Ishikawa (cell line): ENCODE measurements around the gene CALHM2.

ENCODE experiments used
- CEBPB ChIP-seq: IDR thresholded peaks from 2 replicates; pipeline ENCODE4 v1.6.1; 2012
- CREB1 ChIP-seq: IDR thresholded peaks from 2 replicates; pipeline ENCODE4 v1.6.1; 2012; ENCODE audit warnings: low read depth
- EGR1 ChIP-seq: IDR thresholded peaks from 2 replicates; pipeline ENCODE4 v1.6.1; 2012
- FOXM1 ChIP-seq: IDR thresholded peaks from 2 replicates; pipeline ENCODE4 v1.6.1; 2012; ENCODE audit warnings: low read depth, borderline replicate concordance
- NFIC ChIP-seq: IDR thresholded peaks from 2 replicates; pipeline ENCODE4 v1.6.1; 2012
- RAD21 ChIP-seq: IDR thresholded peaks from 2 replicates; pipeline ENCODE4 v1.6.1; 2012; ENCODE audit warnings: low read depth
- REST ChIP-seq: IDR thresholded peaks from 2 replicates; pipeline ENCODE4 v1.6.1; 2012; ENCODE audit warnings: low read depth, mild to moderate bottlenecking
- TAF1 ChIP-seq: IDR thresholded peaks from 2 replicates; pipeline ENCODE4 v1.6.1; 2012; ENCODE audit warnings: low read depth, mild to moderate bottlenecking
- TCF12 ChIP-seq: IDR thresholded peaks from 2 replicates; pipeline ENCODE4 v1.6.1; 2012; ENCODE audit warnings: low read depth
- TEAD4 ChIP-seq: IDR thresholded peaks from 2 replicates; pipeline ENCODE4 v1.6.1; 2012
- YY1 ChIP-seq: IDR thresholded peaks from 2 replicates; pipeline ENCODE4 v1.6.1; 2012; ENCODE audit warnings: low read depth
- ZBTB7A ChIP-seq: IDR thresholded peaks from 2 replicates; pipeline ENCODE4 v1.6.1; 2012; ENCODE audit warnings: low read depth
- TF ChIP-seq, protein P1 (sequence below): IDR thresholded peaks from 2 replicates; pipeline ENCODE4 v1.6.1; 2012
- TF ChIP-seq, protein P2 (sequence below): IDR thresholded peaks from 2 replicates; pipeline ENCODE4 v1.6.1; 2012

Gene CALHM2

DNA sequence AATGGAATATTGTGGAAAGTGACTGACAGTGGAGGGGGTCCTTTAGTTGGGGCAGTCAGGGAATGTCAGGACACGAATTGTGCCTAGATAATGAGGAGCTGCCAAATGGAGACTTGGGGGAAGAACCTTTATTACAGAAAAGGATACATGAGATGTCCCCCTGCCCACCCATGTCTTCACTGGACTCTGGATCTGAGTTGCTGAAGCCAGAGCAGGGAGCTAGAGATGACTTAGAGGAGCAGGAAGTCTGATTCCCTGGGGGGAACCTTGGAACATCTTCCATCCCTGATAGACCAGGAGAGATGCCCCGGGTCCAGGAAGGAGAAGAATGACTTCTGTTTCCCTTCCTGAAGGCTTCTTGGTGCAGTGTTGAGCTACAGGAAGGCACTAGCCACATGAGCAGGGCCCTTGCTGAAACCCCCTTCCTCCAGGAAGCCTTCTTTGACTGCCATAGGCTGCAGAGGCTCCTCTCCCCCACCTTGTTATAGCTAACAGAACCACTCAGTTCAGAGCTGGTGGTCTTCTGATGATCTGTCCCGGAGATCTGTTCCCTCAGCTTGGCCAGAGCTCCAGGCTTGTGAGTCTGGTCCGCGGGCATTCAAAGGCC, 40.6 kb upstream of the CALHM2 start:
- TF ChIP-seq CEBPB (no peak), REST (no peak), YY1 (no peak), RAD21 (no peak), EGR1 (no peak), NFIC (no peak), CREB1 (no peak), TEAD4 (no peak)

- TF ChIP-seq ZBTB7A (no peak), EGR1 (0 out of 2 replicates have a peak, but pooled peaks have one; percentile 24), TEAD4 (peak; percentile 46; the same call in 1 of the 2 replicates)
- TF ChIP-seq, protein P1, sequence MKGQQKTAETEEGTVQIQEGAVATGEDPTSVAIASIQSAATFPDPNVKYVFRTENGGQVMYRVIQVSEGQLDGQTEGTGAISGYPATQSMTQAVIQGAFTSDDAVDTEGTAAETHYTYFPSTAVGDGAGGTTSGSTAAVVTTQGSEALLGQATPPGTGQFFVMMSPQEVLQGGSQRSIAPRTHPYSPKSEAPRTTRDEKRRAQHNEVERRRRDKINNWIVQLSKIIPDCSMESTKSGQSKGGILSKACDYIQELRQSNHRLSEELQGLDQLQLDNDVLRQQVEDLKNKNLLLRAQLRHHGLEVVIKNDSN: peak; percentile 63
These were observed 39.7 kb upstream of the CALHM2 start for GRCh38 chr10:103491729-103492364.

DNA sequence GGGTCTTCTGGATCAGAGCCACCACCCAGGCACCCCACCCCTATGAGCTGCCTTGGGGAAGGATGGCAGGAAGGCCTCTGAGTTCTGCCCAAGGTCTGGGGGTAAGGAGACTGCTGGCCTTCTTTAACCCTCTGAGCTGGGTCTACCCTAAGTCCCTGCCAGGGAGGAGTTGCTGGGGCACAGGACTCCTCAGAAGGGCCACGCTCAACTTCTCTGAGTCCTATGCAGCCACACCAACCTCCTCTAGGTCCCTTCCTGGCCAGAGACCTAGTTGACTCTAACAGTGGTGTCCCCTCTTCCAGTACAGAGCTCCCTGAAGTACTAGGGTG, 38.8 kb upstream of the CALHM2 start:
- no peak for TF ChIP-seq FOXM1
- no peak for TF ChIP-seq ZBTB7A
- no peak for TF ChIP-seq TEAD4
- no peak for TF ChIP-seq YY1

- no peak for TF ChIP-seq FOXM1
These were observed 35.2 kb upstream of the CALHM2 start for GRCh38 chr10:103487410-103487708.

DNA sequence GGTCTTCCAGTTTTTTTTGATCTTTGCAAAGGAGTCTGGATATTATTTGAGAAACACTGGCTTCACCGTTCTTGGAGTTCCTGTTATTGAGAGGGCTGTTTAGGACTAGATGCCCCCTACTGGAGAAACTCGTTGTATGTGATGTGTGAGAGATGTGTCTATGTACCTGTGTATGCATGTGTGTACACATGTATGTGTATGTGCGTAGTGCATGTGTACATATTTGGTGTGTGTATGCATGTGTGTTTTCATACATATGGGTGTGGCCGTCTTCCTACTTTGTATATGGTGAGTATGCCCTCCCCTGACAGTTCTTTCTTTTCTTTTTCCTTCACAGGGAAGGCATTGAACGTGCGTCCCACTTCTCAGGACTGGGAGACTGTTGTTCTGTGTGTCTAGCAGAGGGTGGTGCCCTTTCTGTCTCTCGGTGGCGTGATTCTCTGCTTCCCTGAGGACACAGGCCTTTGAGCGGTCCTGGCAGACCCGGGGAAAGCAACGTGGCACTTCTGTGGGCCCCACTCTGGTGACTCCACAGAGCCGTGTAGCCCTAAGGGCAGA, 29.9 kb upstream of the CALHM2 start:
- TF ChIP-seq FOXM1 (no peak), RAD21 (peak; percentile 58)

DNA sequence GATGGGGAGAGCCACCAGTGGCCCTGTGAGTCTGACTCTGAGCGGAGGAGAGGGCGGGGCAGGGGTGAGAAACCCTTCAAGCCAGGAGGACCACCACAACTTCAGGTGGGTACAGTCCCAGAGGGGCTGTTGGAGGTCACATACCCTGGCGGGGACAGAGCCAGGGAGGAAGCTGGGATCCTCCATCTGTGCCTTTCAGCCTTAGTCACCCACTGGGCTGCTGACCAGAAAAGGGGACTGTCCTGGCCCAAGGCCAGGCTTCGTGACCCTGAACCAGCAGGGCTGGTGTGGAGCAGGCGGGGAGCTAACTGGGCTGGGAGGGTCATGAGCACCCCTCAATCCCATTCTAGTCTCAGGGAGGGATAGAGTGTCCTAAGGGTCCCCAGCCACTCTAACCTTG, 28.4 kb upstream of the CALHM2 start:
- TF ChIP-seq, protein P2, sequence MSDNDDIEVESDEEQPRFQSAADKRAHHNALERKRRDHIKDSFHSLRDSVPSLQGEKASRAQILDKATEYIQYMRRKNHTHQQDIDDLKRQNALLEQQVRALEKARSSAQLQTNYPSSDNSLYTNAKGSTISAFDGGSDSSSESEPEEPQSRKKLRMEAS: no peak
- TF ChIP-seq YY1 (no peak), RAD21 (no peak), FOXM1 (no peak), REST (no peak), TAF1 (no peak), EGR1 (no peak), TCF12 (no peak), CREB1 (no peak), ZBTB7A (no peak), CEBPB (no peak)
- TF ChIP-seq, protein P1: no peak

GRCh38 chr10:103479135-103479534, 27.0 kb upstream of the CALHM2 start, which contains the start of gene CALHM3:
Gene CALHM3, minus strand, starts transcription at chr10:103479240. Its CDS starts 208 bp downstream, at chr10:103479032.
- TF ChIP-seq, protein P2: no peak
- TF ChIP-seq FOXM1 (no peak), REST (no peak), CREB1 (no peak), TAF1 (no peak), NFIC (no peak), CEBPB (no peak), ZBTB7A (no peak), TCF12 (no peak), TEAD4 (no peak), EGR1 (no peak)
- TF ChIP-seq, protein P1: no peak
